Umbilical cord (tissue), 2 donors: ENCODE data around the gene ADA. TPM values are rescaled to one million over a fixed set of nuclear protein-coding genes. Genes with fewer than 3 reads are reported as not detected.
"Not testable (repeated sequence)": the region's sequence is repeated elsewhere in the genome, so short reads cannot be mapped to it uniquely, and the experiment has no call there.

Experiments used
- DNase-seq: peaks from one replicate; pipeline ENCODE4 v3.0.0-alpha.2; 2015; ENCODE audit warnings: low spot score
- total RNA-seq: library from RNA; depleted of rRNA; stranded (reverse); fragments of >200 nt; gene quantifications from one replicate; pipeline ENCODE4 v1.2.3, GENCODE V29; 2014; ENCODE audit warnings: low replicate concordance; ENCODE audit not compliant: insufficient read depth

Gene ADA
- total RNA-seq, 1 donor from 2014 or later: 14.0 TPM

DNA sequence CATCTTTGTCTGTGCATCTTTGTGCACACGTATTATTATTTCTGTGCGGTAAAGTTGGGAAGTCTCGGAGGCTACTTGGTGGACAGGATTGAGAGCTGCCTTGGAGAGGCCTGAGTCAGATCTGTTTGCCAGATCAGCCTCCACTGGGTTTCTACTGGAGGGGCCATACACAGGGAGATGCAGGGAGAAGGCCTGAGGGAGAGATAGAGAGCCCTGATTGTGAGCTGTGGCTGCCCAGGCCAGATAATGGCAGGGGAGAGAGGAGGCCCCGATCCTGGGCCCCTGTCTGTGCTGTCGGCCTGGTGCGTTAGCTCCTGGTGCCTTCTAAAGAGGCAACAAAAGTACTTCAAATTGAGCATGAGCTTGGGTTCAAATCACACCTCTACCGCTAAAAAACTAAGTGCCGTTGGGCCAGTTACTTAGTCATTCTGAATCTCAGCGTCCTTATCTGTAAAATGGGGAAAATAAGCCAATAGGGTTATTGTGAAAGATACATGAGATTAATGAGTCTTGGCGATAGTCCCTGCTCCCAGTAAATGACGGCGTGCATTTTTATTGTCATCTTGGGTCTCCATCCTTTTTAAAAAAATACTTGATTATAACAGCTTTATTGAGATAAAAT is 27.6 kb upstream of the ADA start:
- no peak for DNase-seq

- DNase-seq: no peak
Measured at GRCh38 chr20:44678242-44678641, 26.7 kb upstream of the ADA start.

DNA sequence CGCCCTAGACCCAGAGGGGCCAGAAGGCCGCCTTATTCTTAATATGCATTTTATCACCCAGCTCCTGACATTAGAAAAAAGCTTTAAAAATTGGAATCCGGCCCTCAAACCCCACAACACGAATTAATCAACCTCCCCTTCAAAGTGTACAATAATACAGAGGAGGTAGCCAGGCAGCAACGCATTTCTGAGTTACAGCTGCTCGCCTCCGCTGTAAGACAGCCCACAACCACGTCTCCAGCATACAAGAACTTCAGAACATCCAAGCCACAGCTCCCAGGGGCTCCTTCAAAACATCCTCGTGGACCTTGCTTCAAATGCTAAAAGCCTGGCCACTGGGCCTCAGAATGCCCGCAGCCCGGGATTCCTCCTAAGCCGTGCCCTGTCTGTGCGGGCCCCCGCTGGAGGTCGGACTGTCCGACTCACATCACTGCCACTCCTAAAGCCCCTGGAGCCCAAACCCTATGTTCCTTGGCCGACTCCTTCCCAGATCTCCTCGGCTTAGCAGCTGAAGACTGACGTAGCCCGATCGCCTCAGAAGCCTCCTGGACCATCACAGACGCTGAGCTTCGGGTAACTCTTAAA is 20.9 kb upstream of the ADA start:
- not testable (repeated sequence) for DNase-seq

GRCh38 chr20:44671541-44671940 is 20.0 kb upstream of the ADA start:
- DNase-seq: not testable (repeated sequence)

DNA sequence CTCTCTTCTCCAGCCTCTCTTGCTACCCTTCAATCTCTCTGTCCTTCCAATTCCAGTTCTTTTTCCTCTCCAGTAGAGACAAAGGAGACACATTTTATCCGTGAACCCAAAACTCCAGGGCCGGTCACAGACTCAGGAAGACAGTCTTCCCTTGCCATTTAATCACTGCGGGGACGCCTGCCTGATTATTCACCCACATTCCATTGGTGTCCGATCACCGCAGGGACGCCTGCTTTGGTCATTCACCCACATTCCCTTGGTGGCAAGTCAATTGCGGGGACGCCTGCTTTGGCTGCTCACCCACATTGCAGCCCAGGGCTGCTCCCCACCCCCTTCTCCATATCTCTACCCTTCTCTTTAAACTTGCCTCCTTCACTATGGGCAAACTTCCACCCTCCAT is 19.4 kb upstream of the ADA start:
- not testable (repeated sequence) for DNase-seq

GRCh38 chr20:44666066-44666465 is 14.6 kb upstream of the ADA start:
- no peak for DNase-seq

DNA sequence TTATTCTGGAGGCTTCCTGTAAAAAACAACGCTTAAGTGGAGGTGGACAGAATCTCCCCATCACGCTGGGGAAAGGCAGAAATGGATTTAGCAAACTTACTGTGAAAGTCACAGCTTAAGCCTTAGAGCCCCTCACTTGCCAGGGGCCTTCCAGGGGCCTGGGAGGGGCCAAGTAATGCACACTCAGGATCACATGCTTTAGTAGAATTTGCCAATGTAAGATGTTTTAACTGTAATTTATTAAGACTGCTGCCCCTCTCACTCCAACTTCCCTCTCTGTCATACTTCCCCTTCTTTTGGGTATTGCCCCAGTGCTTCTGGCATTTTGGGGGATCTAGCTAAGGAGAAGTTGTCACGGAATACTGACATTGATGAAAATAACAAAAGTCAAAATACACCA is 12.6 kb upstream of the ADA start:
- DNase-seq: no peak

GRCh38 chr20:44662261-44662660 is 10.8 kb upstream of the ADA start:
- no peak for DNase-seq

- DNase-seq: no peak
Measured at GRCh38 chr20:44660581-44660980, 9.1 kb upstream of the ADA start.

- DNase-seq: no peak
Measured at GRCh38 chr20:44659931-44660330, 8.4 kb upstream of the ADA start.

GRCh38 chr20:44658810-44659209 is 7.3 kb upstream of the ADA start:
- DNase-seq: no peak

DNA sequence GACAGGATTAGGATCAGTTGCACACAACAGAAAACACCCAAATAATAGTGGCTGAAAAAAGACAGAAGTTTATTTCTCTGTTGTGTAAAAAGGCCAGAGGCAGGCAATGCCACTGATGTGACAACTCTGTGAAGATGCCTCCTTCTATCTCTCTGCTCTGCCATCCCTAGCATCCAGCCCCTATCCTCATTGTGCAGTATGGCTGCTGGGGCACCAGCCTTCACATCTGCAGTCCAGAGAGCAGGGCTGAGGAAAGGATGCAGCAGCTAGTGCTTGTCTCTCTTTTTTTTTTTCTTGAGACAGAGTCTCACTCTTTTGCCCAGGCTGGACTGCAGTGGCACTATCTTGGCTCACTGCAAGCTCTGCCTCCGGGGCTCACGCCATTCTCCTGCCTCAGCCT is 6.4 kb upstream of the ADA start:
- no peak for DNase-seq

DNA sequence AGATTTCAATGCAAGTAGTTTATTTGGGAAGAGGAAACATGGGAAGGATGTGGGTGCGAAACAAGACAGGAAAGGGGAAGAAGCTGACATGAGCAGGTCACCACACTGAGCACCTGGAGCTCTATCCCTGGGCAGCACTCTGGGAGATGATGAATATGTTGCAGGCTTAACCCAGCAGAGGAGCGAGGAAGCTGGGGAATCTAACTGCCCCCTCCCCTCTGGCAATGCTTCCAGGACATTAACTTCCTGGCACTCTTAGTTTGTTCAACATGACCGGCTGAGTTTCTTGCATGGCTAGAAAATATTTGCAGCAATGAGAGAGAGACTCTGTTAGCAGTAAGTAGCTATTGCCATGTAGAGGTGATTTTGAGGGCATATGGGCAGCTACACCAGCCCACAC is 4.9 kb upstream of the ADA start:
- no peak for DNase-seq

GRCh38 chr20:44654210-44654609 is 2.7 kb upstream of the ADA start:
- DNase-seq: not testable (repeated sequence)

GRCh38 chr20:44653546-44653945 is 2.0 kb upstream of the ADA start:
- no peak for DNase-seq

GRCh38 chr20:44651434-44651683 is 140 bp downstream of the ADA start:
- DNase-seq: no peak

DNA sequence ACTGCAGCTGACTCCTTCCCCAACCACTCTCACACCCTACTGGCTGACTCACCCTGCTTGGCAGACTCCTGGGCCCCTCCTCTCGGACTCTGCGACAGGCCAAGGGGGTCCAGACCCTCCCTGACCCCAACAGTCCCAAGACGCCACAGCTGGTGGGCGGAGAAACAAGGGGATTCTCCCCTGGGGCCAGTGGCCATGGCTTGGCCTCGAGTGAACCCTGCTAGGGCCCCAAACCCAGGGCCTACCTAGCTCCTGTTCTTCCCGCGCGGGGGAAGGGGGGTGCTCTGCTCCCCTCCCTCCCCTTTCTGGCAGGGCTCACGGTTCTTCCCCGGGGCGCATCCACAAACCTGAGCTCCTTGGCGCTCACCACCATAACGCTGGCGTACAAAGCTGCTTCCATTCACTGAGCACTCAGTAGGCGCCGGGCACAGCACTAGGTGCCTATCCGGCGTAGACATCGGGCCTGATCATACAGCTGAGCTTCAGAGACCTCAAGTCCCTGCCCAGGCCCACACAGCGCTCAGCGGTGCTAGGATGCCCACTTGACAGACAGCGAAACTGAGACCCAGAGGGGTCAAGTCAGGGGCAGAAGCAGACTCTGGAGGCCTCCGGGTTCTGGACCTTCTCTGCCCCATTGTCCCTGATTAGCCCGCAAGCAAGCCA is 597 bp downstream of the ADA start:
- peak; percentile 16 for DNase-seq

GRCh38 chr20:44649976-44650375 is 1.5 kb downstream of the ADA start:
- DNase-seq: no peak

GRCh38 chr20:44649126-44649525 is 2.4 kb downstream of the ADA start:
- no peak for DNase-seq

GRCh38 chr20:44648579-44648978 is 2.9 kb downstream of the ADA start:
- DNase-seq: no peak

DNA sequence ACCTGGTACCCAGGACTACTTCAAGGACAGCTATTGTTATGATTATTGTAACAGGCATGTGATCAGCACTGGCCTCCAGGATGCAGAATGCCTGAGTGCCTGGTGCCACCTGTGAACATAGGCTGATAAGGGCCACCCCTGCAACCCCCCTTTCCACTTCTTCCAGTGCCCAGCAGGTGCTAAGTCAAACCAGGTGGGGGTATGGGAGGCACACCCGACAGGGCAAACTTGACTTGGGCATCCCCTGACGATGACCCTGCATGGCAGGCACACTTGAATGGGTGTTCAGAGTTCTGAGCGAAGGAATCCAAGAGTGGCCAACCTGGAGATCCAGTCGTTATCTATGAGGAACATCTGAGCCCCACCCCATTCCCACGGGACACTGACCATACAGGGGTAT is 3.4 kb downstream of the ADA start:
- no peak for DNase-seq

- no peak for DNase-seq
Measured at GRCh38 chr20:44646641-44647274, 4.7 kb downstream of the ADA start.

- no peak for DNase-seq
Measured at GRCh38 chr20:44646023-44646640, 5.4 kb downstream of the ADA start.
